GM10266 (cell line): ENCODE data around the gene APCDD1.
"Not testable (repeated sequence)": the region's sequence is repeated elsewhere in the genome, so short reads cannot be mapped to it uniquely, and the experiment has no call there.

Experiments
- DNase-seq: peaks from one replicate; pipeline ENCODE4 v3.0.0; 2012; ENCODE audit errors: extremely low spot score
- TF ChIP-seq, protein P1 (sequence below): IDR thresholded peaks from 2 replicates; pipeline ENCODE4 v1.5.1; 2012; ENCODE audit warnings: mild to moderate bottlenecking, low read depth; ENCODE audit not compliant: control insufficient read depth, insufficient read depth; ENCODE audit errors: missing control alignments

Gene APCDD1

DNA sequence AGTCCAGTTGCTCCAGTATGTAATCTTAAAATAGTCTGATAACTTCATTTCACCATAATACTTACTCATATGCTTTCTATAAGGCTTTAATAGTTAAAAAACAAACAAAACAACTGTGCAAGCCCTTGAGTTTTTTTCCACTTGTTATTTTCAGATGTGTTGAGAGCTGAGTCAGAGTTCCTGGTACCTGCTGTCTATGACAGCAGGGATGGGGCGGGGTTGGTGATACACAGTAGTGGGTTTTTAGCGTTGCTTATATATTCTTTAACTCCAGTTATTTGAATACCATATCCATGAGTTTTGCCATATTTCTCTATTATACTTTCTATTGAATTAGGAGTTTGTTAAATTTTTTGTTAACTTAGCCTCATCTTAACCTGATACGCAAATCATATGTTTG, 76.4 kb downstream of the APCDD1 start:
- TF ChIP-seq, protein P1, sequence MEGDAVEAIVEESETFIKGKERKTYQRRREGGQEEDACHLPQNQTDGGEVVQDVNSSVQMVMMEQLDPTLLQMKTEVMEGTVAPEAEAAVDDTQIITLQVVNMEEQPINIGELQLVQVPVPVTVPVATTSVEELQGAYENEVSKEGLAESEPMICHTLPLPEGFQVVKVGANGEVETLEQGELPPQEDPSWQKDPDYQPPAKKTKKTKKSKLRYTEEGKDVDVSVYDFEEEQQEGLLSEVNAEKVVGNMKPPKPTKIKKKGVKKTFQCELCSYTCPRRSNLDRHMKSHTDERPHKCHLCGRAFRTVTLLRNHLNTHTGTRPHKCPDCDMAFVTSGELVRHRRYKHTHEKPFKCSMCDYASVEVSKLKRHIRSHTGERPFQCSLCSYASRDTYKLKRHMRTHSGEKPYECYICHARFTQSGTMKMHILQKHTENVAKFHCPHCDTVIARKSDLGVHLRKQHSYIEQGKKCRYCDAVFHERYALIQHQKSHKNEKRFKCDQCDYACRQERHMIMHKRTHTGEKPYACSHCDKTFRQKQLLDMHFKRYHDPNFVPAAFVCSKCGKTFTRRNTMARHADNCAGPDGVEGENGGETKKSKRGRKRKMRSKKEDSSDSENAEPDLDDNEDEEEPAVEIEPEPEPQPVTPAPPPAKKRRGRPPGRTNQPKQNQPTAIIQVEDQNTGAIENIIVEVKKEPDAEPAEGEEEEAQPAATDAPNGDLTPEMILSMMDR, result no peak
- no peak for DNase-seq

DNA sequence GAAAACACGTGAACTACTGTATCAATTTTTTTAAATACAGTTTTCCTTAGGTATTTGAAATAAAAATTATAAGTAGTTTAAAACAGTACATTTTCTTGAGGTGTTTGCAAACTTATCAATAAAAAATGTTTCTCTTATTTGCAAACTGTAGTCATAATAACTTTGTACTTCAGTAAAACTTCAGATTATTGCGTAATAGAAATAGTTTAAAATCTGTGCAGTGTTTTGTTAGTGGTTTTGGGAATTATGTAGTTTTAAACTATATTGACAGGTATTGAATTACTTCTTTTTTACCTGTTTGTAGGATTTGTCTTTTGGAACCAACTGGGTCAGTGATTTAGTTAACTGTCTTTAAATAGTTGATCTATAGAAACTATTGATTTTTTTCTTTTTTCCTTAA, 78.7 kb downstream of the APCDD1 start:
- TF ChIP-seq, protein P1, result no peak
- no peak for DNase-seq

DNA sequence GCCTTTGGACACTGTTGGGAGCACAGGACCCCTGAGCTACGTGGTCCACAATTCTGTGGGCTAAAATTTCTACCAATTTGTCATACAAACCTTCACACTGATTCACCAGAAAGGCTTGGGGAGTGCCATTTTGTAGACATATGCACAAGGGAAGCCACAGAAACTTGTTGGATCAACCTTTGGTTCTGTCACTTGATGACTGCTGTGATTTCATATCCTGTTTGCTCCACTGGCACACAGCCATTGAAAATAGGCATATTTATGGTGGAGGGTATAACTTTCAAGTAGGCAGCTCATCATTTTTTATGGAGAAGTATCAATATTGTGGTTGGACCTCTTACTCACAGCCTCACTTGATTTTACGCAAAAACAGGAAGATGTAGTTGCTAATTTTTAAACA, 81.8 kb downstream of the APCDD1 start:
- TF ChIP-seq, protein P1, result no peak

DNA sequence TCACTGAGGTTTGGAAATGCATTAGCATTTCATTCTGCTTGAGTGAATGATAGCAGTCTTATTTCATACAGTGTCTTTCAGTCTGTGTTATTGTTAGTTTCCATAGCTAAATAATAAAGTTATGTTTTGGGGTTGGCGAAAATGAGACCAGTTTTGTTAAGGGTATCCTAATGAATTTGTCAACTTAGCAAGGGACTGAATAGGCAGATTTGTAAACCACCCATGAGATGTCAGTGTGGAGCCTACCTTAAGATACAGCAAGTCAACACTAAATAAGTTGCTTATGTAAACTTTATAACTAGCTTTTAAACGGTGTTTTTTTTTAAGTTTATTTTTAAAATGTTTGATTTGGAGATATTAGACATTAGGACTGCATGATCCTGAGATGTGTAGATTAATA, 83.3 kb downstream of the APCDD1 start:
- DNase-seq, result no peak
- TF ChIP-seq, protein P1, result no peak

More for the DNA sequence above, 81.8 kb downstream of the APCDD1 start:
- no peak for DNase-seq

DNA sequence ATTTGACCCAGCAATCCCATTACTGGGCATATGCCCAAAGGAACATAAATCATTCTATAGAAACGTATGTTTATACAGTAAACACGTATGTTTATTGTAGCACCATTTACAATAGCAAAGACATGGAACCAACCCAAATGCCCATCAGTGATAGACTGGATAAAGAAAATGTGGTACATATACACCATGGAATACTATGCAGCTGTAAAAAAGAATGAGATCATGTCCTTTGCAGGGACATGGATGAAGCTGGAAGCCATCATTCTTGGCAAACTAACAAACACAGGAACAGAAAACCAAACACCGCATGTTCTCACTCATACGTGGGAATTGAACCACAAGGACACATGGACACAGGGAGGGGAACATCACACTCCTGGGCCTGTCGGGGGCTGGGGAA, 84.7 kb downstream of the APCDD1 start:
- DNase-seq, result not testable (repeated sequence)
